Cardiac septum (tissue), 1 donor: ENCODE measurements around the gene IFNB1. TPM values are rescaled to one million over a fixed set of nuclear protein-coding genes. Genes with fewer than 3 reads are reported as not detected.

Experiments
- DNase-seq: peaks from one replicate; pipeline ENCODE4 v3.0.0-alpha.2; 2020; ENCODE audit warnings: low spot score
- intact Hi-C: fragments of 100-400 bp; cut with DNase I; formaldehyde crosslinking; loops from one replicate; pipeline ENCODE4 v1.14.0; 2022
- long read RNA-seq: library from polyadenylated mRNA; unstranded; transcript quantifications from one replicate; pipeline ENCODE4 v2.0.0, GENCODE V29; 2021
- total RNA-seq: library from RNA; stranded (reverse); fragmentation: NEBNext Ultra II Directional; extraction: Animal tissue kit (Norgen Biotek cat#: 25700); gene quantifications from one replicate; pipeline ENCODE4 v1.2.1, GENCODE V29; 2021
- donor health status: DM: no; HTN: no; CAD: no.

Gene IFNB1
- not detected for total RNA-seq
- long read RNA-seq = 0 reads

DNA sequence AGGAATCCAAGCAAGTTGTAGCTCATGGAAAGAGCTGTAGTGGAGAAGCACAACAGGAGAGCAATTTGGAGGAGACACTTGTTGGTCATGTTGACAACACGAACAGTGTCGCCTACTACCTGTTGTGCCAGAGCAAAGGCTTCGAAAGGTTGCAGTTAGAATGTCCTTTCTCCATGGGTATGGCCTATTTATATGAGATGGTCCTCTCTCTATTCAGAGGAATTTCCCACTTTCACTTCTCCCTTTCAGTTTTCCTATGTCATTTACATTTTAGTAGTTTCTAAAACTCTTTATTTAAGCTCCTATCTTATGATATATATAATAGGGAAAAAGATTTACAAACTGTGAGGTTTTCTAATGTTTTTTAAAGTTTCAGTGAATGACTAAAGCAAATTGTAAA, at the start of gene IFNB1:
TSS of gene IFNB1 (minus strand) at position 162 of the 400 bp plus-strand sequence. CDS start at position 89, 73 bp downstream.
- intact Hi-C loops = no loop called here
- no peak for DNase-seq

DNA sequence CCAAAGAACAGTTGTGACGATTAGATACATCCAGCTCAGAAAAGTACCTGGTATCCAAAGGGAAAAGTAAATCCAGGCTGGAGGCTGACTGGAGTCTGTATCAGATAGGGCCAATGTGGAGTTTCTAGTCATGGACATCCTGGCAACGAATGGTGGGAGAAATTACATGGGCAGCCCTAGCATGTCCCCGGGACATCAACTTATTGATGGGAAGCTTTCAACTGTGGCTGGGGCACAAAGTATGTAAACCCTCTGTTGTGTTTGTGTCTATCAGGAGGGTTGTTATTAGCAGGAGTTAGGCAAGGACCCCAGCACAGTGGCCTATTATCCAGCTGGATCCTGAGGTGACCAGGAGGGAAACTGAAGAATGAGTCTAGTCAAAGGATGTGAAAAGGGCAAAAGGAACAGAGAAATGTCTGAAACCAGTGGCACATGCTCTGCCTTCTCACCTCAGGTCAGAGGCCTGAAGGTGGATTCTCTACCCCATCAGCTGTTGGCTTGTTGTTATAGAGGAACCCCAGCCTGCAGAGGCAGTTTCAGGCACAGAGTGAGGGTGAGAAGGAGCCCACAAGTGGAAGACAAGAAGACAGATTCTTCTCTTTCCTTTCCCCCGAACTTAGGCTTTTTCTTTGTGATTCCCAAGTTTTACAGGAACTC, 44.0 kb upstream of the IFNB1 start:
- intact Hi-C loops = no loop called here

GRCh38 chr9:21121079-21121478, 43.3 kb upstream of the IFNB1 start:
- intact Hi-C loops = no loop called here
- no peak for DNase-seq

More for the DNA sequence above, 44.0 kb upstream of the IFNB1 start:
- no peak for DNase-seq

GRCh38 chr9:21119093-21119770, 41.5 kb upstream of the IFNB1 start:
- intact Hi-C loops = loop anchor here (10.0 kb wide), 2 partner anchors 234 to 494 kb away; partner anchors contain the start of gene MLLT3
- DNase-seq = no peak

DNA sequence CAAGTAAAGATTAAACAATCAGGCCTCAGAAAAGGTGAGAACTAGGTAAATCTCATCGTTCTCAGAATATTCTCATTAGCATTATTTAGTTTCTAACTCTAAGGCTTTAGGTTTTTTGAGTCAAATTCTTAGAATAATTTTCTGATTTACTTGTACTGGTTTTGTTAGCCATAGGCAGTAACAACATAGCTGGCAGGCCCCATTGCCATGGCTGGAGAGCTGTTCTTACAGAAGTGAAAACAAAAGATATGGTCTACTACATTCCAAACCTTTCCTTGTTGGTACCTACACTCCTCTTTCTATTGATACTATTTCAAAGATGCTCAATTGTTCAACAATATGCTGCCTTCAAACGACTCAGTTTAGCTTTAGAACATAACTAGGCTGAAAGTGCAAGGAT, 36.6 kb upstream of the IFNB1 start:
- intact Hi-C loops = loop anchor here (10.0 kb wide), 2 partner anchors 230 to 490 kb away; partner anchors contain the start of gene MLLT3
- no peak for DNase-seq

- DNase-seq = no peak
- intact Hi-C loops = loop anchor here (10.0 kb wide), 2 partner anchors 226 to 486 kb away; partner anchors contain the start of gene MLLT3
These were observed 33.2 kb upstream of the IFNB1 start for GRCh38 chr9:21110708-21111576.

DNA sequence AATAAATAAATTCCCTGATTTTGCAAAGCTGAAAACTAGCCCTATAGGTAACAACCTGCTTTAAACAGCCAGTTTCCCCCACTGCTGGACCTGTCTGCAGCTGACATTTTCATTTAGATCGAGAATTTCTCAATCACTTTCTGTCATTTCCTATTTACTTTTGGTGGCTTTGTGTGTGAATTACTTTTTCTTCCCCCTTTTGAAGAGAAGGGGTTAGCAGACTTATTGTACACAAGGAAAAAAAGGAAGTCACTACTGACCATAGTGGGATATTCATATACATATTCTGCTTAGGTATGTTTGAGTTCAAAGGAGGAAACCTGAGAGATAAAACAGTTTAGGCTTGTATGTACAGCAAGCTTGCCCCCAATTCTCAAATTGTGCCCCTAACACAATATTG, 27.0 kb upstream of the IFNB1 start:
- intact Hi-C loops = loop anchor here (5.0 to 10.0 kb wide), 2 partner anchors 150 to 1177 kb away; no protein-coding TSS in a partner anchor
- no peak for DNase-seq

DNA sequence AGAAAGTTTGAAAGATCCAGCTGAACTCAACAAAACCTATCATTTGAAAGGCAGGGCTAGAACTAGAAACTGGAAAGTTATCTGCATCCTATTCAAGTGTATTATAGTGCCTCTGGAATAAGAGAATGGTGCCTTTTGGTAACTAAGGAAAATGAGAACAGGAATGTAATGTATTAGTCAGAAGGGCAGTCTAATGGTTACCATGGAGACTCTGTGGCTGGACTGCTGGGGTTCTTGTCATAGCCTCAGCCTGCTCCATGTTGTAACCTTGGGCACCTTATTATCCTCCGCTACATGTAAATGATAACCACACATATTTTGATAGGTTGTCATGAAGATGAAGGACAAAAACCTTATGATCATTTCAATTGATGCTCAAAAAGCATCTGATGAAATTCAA, 24.6 kb upstream of the IFNB1 start:
- intact Hi-C loops = loop anchor here (10.0 kb wide), 1 partner anchor 148 kb away; no protein-coding TSS in a partner anchor
- DNase-seq = no peak

GRCh38 chr9:21097817-21098216, 20.1 kb upstream of the IFNB1 start:
- intact Hi-C loops = no loop called here
- no peak for DNase-seq

GRCh38 chr9:21096901-21097255, 19.1 kb upstream of the IFNB1 start:
- no peak for DNase-seq
- intact Hi-C loops = no loop called here

GRCh38 chr9:21096172-21096900, 18.6 kb upstream of the IFNB1 start:
- intact Hi-C loops = no loop called here
- DNase-seq = no peak

DNA sequence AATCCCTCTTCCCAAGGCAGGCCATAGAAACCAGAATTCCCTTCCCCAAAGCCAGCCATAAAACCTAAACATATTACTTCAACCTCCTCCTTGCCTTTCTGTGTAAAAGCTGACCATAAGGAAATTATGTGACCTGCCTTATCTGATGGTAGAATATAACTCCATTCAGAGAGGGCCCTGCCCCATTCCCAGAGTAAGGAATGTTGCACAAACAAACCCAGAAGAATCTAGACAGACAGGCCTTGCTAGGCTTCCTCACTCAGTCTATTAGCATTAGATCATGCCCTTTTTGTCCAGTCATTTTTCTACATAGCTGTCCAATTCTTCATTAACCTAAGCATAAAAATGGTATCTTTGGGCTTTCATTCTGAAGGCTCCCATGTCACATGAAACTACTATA, 17.8 kb upstream of the IFNB1 start:
- intact Hi-C loops = no loop called here
- DNase-seq = no peak

- intact Hi-C loops = no loop called here
- DNase-seq = no peak
These were observed 8.8 kb upstream of the IFNB1 start for GRCh38 chr9:21086538-21086937.

DNA sequence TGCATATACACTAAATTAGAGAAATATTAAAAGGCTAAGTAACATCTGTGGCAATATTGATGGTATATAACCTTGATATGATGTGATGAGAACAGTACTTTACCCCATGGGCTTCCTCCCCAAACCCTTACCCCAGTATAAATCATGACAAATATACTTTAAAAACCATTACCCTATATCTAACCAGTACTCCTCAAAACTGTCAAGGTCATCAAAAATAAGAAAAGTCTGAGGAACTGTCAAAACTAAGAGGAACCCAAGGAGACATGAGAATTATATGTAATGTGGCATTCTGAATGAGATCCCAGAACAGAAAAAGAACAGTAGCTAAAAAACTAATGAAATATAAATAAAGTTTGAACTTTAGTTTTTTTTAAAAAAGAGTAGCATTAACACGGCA, 7.3 kb upstream of the IFNB1 start:
- no peak for DNase-seq
- intact Hi-C loops = no loop called here

- intact Hi-C loops = no loop called here
- DNase-seq = no peak
These were observed 6.6 kb upstream of the IFNB1 start for GRCh38 chr9:21084242-21084850.

DNA sequence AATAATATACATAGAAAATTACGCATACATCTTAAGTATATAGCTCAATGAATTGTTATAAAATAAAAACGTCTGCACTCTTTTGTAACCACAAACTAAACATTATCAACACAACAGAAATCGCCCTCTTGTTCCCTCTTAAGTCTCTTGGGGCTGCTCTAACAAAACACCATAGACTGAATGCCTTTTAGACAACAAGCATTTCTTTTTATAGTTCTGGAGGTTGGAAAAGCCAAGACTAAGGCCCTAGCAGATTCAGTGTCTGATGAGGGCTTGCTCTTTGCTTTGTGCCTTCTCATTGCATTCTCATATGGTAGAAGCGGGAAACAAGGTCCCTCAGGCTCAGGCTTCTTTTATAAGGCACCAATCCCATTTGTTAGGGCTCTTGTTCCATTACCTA, 4.9 kb upstream of the IFNB1 start:
- no peak for DNase-seq
- intact Hi-C loops = no loop called here

DNA sequence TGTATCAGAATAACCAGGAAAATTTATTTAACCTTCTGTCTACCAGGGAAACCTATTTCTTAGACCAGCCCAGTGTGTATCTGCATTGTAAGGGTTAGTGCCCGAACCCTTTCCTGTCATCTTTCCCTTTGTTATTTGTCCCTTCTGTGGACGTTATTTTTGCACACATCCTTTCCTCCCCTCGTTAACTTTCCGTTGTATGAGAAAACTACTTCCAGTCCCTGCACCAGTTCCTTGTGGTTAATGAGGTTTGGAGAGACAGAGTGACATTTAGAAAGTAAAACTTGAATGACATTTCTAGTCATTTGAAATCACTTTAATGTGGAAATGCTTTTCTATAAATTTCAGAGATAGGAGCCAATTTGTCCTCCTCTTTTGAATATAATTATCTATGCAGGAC, 4.3 kb upstream of the IFNB1 start:
- intact Hi-C loops = no loop called here
- DNase-seq = no peak

DNA sequence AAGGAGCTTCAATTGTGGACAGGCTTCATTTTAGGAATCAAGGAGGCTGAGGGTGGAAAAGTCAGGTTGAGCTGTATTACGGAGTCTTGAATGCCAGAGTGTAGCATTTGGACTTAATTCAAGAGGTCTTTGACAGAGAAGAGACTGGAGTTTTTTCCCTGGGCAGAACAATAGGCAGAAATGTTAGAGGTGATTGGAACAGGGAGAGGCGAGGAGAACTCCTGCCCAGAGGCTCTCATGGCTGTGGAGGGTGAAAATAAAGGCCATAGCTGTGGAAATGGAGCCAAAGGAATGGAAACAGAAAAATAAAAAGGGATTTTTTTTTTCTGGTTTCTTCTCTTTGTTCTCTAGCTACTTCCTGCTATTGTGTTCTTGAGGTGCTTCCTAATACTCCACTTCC, 3.7 kb upstream of the IFNB1 start:
- intact Hi-C loops = no loop called here
- no peak for DNase-seq

DNA sequence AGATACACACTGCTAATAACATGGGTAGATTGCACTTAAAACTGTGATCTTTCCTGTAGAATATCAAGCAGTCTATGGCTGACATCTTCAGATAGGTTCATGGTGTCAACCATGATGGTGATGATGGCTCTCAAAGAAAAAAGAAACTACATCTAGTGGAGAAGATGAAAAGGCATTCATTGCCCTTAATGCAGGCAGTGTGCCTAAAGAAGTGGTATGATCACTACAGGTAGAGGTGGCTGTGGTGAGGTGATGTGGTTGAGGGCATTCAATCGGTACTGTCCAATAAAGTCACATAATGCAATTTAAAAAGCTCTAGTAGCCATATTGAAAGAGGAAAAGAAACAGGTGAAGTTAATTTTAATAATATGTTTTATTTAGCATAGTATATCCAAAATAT, 3.1 kb upstream of the IFNB1 start:
- intact Hi-C loops = no loop called here

More for the DNA sequence above, 3.1 kb upstream of the IFNB1 start:
- DNase-seq = no peak
